Fibroblast of skin of right quadriceps (primary cell): ENCODE data around the gene GNAI2.
"Not testable (repeated sequence)": the region's sequence is repeated elsewhere in the genome, so short reads cannot be mapped to it uniquely, and the experiment has no call there.

Source experiments
- DNase-seq: peaks from one replicate; pipeline ENCODE4 v3.0.0-alpha.2; 2013

Gene GNAI2

DNA sequence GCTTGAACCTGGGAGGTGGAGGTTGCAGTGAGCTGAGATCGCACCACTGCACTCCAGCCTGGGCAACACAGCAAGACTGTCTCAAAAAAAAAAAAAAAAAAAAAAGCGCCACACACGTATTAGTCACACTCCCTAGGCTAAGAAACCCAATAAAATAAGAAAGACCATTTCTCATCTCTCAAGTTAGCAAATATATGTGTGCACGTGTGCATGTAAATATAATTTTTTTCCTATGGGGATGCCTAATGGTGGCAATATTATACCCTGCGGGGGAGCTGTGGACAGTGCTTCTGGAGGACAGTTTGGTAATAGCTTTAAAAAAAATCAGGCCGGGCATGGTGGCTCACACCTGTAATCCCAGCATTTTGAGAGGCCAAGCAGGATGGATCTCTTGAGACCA is 48.1 kb downstream of the GNAI2 start:
- DNase-seq, result not testable (repeated sequence)

DNA sequence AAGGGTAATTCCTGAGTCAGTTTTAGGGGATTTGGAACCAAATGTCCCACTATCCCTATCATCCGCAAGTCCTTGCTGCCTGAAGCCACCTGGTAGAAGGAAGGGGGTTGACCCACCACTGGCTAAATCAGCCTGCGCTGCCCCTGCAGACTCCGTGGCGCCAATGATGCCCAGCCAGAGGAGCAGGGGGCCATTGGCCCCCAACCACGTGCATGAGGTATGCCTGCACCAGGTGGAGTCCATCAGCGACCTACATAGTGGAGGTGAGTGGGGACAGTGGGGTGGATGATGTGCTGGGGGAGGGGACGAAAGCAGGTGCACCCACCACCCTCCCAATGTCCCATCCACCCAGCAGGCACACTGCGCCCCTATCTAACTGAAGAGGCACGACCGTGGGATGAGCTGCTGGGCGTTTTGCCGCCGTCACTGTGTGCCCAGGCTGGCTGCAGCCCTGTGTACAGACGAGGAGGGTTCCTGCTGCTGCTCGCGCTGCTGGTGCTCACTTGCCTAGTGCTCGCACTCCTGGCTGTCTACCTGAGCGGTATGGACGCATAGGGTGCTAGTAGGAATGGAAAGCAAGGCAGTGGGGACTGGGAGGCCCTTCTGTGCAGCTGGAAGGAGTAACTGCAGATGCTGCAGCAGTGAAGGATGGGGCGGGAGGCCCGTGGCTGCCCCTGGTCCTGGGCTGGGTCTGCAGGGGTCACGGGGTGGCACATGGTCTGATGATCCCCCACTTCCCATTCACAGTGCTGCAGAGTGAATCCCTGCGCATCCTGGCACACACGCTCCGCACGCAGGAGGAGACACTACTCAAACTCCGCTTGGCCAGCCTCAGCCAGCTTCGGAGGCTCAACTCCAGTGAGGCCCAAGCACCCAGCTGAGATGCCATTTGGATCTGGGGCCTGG is 50.6 kb downstream of the GNAI2 start:
- no peak for DNase-seq

DNA sequence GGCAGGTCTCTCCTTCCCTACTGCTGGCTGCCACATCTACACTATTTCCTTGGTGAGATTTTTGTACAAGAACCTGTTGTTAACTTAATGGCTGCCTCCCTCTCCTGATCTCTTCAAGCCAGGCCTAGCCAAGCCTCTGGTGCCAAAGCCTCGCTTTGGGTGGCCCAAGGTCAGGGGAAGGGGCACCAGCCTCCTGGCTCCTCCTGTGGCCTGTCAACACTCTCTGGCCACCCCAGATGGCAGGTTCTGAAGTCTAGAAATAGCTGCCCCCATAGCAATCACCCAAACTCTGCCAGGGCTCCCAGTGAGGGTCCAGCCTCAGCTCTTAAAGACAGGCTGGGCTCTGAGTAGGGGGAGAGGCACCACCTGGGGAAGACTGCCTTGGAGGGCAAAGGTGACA is 51.3 kb downstream of the GNAI2 start:
- no peak for DNase-seq

DNA sequence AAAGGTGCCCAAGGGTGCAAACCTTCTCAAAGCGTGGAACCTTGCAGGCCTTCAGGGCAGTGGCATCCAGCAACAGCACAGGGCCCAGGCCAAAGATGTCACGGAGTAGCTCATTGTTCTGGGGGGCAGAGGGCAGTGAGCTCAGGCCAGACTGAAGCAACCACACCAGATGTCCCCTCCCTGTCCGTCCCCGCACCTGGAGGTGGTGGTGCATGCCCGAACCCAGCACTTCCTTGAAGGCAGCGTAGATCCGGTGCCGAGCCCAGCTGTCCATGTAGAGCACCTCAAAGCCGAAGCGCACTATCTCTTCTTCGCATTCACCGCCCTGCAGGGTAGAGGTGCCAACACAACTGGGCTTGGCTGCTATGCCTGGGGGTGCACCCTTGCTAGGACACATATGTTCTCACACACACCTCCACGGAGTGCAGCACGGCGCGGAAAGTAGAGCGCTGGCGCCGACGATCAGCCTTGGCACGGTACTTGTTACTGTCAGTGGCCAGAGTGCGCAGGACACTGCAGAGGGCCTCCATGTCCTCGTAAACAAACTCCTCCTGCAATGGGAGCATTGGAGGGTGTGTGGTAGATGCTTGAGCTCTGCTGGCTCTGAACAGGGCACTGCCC is 52.5 kb downstream of the GNAI2 start:
- no peak for DNase-seq

DNA sequence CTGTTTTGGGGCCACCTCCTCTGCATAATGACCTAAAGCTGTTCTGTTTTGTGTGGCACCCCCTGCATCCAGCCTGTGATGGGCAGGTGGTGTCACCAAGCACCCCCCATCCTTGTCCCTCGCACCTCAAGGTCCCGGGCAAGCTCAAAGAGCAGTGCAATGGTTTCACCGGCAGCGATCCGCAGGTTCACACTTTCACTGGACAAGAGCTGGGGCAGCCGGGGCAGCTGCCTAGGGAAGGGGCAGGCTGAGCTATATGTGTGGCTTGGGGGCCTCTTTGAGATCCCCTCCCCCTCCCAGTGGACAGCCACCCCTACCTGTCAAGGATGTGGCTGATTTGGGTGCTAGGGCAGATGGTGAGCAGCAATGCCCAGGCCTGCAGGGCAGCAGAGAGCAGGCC is 53.1 kb downstream of the GNAI2 start:
- no peak for DNase-seq

DNA sequence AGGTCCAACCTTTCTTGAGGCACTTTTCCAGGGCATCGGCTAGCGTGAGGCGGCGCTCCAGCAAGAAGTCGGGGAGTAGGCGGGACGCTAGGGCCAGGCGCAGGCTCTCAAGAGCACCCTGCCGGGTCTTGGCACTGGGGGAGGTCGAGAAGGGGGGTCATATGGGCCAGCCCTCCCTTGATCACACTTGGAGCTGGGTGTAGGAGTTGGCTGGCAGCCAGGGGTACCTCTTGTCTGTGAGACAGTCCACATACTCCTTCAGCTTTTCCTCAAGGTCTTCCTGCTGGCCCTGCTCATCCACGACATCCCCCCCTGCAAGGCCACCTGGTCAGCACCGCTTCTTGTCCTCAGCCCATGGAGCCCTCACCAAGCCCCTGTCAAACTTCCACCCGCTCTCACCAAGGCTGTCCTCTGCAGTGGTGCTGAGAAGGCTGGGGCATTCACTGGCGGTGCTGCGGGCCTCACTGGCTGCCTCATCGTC is 54.2 kb downstream of the GNAI2 start:
- DNase-seq, result no peak

DNA sequence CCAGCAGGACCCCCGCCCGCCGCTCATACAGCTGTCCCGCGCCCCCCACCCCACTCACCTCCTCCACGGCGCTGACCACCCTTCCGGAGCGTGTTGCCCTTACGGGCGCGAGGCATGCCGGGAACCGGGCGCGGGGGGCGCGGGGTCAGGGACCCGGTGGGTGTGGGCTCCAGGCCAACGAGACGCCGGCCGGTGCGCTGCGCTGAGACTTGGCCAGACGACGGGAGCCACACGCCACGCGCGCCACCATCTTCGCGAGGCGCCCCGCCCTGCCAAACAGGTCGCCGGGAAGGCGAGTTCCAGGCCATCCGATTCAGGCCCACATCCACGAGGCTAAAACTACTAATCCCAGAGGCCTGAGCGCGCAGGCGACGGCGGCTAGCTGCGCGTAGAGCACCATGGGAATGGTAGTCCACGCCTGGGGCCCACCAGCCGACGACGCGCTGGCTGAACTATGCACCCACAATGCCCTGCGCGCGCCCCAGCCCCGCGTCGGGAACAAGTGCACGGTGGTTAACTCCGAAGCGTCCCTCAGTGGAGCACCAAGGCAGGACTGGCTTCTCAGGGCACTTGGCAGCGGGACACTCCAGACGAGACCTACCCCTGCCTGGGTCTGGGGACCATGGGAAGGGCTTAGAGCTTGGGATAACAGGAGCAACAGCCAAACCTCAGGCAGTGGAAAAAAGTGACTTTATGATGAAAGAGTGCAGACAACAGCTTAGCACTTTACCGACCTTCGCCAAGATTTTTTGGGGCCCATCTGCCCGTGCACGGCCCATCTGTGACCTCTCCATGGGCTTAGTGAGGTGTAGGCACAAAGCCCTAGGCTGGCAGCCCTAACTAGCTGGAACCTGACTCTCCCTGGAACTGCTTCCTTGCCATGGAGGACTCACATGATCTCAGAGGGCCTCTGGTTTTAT is 56.4 kb downstream of the GNAI2 start, which contains the start of gene IFRD2:
Gene IFRD2, minus strand, starts transcription at position 271 of the 920 bp plus-strand sequence. Its CDS starts 155 bp downstream, at position 116.
- DNase-seq, result peak; percentile 96

DNA sequence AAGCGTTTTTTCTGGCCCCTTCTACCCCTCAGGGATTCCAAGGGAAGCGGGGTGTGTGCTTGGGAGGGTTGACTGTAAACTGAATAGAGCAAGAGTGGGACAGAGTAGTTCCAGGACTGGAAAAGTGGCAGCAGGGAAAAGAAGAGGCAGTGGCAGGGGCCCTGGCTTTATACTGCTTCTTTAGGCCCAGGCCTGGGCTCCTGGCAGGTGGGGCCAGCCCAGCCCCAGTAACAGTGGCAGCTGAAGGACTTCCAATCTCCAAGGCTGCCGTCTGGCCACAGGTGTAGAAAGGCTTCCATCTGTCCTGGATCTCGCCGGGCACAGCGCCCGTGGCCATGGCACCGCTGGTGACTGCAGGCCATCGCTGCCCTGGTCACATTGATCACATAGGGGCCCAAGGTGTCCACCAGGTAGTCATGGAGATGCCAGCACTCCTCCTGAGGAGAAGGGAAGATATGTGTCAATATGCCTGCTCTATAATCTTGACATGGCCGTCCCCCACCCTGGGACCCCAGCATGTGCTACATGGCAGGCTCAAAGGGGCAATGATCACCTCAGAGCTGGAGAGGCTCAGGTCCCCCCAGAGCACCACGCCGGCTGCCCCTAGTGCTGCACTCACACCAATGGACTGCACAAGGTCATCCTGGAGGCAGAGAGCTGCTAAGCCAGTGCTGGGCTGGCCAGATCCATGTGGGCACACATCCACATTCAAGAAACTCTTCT is 57.2 kb downstream of the GNAI2 start:
- no peak for DNase-seq

DNA sequence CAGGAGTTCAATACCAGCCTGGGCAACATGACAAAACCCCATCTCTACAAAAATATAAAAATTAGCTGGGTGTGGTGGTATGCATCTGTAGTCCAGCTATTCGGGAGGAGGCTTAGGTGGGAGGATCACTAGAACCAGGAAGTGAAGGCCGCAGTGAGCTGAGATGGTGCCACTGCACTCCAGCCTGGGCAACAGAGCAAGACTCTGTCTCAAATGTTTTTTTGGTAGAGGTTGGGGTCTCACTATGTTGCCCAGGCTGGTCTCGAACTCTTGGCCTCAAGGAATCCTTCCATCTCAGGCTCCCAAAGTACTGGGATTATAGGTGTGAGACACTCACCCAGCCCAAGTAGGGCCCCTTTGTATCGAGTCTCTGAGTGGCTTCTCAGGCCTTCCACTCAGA is 58.1 kb downstream of the GNAI2 start:
- DNase-seq, result no peak

DNA sequence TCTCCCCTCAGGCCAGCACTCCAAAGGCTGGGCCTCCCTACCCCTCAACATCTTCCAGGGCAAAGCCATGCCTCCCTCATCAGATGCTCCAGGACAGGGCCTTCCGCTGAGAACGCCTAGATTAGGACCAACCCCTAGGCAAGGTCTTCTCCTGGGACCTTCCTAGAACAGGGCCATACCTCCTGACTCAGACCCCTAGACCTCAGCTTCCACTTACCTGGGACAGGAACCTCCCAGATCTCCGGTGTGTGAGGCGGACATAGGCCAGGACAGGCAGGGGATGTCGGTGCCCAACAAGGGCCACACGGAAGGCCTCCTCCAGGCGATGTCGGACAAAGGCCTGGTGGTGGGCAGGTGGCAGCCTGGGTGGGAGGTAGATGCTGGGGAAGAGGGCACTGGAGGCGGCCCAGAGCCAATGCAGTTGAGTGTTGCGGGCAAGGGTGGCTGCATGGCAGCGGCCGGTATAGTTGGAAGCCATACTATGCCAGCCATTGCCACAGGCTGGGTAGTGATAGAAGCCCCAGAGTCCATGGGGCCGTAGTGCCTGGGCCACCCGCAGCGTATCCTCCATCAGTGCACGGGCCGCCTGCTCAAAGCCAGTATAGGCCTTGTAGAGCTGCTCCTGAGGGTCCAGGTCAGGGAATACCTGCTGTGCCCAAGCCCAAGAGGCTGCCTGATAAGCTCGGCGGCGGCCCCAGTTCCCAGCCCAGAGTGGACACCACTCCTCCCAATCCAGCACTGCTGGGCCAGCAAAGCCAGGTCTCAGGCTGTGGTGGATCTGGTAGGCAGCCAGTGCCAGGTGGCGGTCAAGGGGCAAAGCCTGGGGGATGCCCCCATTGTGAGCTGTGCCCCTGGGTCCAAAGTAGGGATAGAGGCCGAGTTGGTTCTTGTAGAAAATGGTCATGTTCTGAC is 58.7 kb downstream of the GNAI2 start:
- DNase-seq, result no peak

DNA sequence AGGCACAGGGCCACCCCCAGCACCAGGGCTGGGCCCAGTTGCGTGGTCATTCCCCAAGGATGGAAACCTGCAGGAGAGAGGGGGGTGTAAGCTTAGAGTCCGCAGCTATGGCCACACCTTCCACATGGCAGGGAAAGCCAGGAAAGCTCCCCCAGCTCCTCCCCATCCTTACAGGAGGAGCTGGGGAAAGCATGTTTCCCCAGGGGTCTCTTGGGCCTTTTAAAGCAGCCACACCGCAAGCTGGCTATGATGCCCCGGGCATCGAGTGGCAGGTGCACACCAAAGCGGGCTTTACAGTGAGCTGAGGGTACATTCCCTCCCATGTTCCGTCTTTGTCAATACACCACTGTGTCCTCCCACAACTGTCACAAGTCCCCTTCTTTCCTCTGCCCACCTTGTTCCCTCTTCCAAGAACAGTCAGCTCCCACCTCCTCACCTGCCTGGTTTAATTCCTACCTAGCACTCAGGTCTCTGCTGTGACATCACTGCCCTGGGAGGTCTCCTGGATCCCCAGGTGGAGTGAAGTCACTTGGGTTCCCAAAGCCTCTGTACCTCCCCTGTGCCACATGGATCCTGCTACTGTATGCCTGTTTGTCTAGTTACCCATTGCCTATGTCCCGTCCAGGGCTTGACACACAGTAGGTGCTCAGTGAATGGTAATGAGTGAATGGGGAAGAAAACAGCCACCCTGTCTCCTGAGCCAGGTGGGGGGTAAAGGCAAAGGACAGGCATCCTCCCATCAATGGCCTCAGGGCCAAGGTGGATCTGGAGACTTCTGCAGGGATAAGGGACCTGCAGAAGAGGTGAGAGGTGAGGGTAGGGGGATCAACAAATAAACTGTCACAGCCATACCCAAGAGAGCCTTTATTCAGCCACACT is 59.8 kb downstream of the GNAI2 start:
- no peak for DNase-seq

DNA sequence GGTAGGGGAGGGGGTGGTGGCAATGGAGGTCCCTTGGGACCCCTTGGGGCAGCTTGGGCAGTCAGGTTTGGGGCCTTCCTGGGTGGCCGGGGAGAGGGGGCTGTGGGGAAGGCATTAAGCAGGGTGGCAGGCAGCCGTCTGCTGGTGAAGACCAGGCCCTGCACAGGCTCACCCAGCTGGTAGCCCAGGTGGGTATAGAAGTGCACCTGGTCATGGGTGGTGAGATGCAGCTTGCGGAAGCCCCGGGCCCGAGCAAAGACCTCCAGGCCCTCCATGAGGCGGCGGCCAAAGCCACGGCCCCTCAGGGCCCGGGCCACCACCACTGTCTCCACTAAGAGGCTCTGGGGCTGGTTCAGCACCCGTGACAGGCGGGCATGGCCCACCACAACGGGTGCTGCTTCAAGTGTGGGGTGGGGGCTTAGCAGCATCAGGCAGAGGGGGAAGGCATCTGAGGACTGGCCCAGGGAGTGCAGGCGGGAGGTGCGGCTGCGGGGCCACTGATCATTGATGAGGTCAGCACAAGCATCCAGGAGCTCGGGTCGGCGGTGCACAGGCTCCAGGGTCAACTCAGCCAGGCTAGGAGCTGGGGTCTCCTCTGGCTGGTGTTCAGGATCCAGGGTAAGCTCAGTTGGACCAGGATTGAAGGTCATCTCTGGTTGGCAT is 60.8 kb downstream of the GNAI2 start:
- DNase-seq, result no peak

DNA sequence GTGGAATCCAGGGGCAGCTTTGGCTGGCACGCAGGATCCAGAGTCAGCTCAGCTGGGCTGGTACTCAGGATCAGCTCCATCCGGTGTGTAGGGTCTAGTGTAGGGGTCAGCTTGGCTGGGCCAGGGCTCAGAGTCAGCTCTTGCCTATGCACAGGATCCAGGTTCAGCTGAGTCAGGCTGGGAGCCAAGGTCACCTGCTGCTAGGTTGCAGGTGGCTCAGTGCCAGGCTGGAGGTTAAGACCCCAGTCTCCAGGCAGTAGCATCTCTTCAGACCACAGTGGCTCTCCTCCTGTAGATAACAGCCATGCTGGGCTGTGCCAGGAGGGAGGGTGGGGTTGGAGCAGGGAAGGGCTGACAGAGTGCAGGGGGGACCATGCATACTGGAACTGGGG is 61.4 kb downstream of the GNAI2 start:
- no peak for DNase-seq

DNA sequence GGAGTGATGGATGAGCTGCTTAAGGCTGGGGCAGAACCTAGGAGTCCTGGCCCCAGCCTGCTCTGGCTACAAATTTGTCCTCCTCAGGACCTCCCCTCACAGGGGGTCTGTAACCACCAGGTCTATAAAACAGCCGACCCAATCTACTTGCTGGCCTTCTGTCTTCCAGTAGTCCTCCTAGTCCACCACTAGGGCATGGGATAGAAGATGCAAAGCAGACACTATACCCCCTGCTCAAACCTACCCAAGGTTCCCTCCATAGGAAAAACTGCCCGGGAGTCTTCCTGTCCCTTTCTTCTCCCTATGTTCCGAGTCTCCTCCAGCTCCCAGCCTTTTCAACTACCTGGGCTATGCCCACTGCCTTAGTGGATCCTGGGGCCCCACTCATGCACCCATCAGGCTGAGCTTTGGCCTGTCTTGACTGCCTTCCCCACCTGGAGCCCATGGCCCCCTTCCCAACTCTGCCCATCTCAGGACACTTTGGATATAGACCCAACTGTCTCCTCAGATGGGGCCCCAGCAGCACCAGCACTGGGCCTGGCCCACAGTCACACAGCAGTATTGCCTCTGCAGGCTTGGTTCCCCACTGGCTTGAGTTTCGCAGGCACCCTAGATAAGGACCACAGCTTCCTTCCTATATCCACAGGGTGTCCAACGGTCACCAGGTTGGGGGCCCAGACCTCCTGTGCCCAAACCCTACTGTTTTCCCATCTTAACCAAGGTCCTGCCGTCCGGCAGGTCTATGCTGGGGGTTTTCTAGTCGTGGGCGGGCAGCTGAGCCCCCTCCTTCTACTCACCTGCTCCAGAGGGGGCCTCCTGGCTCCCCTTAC is 62.1 kb downstream of the GNAI2 start:
- DNase-seq, result no peak

DNA sequence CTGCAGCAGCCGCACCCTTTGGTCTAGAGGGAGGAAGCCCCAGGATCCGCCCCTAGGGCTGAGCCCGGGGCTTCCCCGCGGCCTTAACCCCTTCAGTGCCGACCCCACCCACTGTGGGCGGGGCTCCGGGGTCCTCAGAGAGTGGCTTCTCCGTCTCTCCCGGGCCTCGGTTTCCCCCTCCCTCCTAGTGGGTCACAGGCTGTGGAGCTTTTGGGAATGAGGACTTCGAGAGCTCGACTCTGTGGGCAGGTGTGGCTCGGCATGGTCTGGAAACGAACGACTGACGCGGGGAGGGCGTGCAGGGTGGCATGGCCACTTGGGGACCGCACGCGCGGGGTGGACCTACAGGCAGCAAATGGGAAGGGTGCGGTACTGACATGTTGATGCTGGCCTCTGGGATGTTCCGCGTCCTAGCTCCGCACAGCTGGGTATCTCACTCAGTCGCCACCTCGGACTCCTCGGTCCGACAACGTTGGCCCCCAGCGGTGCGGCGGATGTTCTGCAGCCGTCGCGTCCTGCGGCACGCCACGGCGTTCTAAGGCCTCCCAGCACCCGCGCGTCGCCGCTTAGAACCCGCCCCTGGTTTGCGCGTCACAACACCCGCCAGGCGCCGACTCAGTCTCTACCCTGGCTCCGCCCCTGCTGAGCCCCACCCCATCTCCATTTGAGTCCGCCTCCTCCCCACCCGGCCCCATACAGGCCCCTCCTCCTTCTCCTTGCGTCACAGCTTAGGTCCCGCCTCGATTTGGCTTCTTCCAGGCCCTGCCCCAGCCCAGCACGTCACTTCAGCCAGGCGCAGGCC is 63.0 kb downstream of the GNAI2 start, which contains the start of the genes HYAL3 and NAA80:
Gene HYAL3, minus strand, starts transcription at position 570 of the 802 bp plus-strand sequence. CDS start 3,803 bp downstream, outside the sequence.
Gene NAA80, minus strand, starts transcription at position 570 of the 802 bp plus-strand sequence. CDS start 1,942 bp downstream, outside the sequence.
- peak; percentile 99 for DNase-seq

DNA sequence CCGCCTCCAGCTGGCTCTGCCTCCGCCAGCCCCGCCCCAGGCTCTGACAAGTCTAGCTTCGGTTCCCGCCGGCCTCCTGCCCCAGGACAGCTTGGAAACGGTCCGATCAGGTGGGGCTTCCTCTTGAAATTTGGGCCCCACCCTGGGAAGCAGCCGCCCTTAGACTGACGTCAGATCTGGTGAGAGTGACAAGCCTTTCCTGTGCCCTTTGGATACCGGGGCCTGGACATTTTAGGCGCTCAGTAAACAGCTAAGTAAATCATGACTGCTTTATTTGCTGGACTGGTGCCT is 63.6 kb downstream of the GNAI2 start:
- DNase-seq, result no peak

DNA sequence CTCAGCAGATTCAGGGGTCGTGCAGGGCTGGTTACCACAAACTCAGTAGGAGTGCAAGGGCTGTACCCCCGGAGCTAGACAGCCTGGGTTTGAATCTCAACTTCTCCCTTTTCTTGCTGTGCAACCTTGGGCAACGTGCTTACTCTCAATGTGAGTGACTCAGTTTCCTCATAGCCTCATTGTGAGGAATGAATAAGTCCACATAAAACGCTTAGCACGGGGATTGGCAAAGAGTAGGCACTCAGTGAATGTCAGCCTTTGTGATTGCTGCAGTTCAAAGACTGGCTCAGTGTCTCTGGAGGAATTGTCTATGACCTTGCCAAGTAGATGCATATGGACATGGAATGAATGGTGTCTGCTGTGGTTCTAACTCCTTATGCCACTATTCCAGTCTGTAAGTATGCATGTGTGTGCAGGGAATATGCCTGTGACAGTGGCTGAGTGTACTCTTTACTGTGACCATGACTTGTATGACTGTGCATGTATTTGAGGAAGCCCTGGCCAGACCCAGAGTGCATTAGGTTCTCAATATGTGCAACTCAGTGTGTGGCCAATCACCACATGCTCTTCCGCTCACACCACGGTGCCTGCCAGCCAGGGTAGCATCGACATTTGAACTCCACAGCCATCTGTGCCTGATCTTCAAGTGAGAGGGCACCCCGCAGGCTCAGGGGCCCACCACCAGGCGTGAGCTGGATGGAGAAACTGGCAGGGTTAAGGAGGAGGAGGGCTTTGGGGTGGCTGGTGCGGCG is 64.1 kb downstream of the GNAI2 start:
- DNase-seq, result peak; percentile 39
